ENCODE data around the gene LCN2. TPM values are rescaled to one million over a fixed set of nuclear protein-coding genes. Genes with fewer than 3 reads are reported as not detected.

Gene LCN2
- total RNA-seq, 3 donors from 2014 or later = 16.8 to 456 (median 20.5) TPM

DNA sequence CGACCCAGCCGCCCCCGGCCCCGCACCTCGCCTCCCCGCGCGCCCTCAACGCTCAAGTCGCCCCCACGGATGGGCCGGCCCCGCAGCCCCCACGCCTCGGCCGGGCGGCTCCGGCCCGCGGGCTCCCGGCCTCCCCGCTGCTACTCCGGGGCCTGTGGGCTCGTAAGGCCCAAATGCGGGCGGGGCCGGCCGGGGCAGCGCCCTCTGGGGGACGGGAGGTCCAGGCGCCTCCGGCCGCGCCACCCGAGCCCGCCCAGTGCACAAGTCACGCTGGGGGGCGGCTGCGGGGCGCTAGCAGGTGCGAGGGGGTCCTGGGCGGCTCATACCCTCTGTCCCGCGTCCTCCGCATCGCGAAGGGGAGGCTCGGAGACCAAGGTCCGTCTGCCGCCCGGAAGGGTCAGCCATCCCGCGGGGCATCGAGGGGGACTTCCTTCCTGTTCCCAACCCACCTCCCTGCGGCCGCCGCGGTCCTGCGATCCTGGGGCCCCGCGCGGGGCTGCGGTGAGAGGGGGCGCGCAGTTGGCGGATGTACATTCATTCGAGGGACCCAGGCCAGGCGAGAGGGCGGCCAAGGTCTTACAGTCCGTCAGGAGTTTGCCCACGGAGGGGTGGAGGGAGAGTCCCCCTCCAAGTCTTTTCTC lies 42.3 kb downstream of the LCN2 start, which contains the start of gene CIZ1:
CIZ1 (minus strand) TSS at position 167 of the 641 bp plus-strand sequence. CDS start 715 bp downstream, outside the sequence.
- ATAC-seq = peak; percentile 87
- intact Hi-C loops (cut with DNase I, micrococcal nuclease) = no loop called here

DNA sequence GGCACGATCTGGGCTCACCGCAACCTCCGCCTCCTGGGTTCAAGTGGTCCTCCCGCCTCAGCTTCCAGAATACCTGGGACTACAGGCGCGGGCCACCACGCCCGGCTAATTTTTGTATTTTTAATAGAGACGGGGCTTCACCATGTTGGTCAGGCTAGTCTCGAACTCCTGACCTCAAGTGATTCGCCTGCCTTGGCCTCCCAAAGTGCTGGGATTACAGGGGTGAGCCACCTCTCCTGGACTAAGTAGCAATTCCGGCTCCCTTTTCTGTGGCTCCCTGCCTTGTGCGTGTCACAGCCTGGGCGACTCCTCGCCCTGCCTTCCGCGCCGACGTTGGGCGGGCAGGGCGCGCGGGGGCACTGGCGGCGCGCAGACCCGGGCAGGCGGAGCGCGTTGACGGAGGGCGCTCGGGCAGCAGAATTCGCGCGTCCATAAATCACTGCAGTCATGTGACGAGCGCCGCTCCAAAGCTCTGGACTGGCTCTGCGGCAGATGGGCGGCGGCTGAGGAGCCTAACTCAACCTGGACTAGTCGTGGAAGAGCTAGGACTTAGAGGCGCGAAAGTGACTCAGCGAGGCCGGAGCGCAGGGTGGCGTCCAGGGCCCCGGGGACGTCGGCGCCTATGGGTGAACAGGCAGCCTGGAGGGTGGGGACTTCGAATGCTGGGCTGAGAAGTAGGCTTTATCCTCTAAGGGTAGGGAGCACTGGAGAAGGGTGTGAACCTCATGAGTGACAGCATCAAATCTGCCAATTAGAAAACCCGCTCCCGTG lies 43.5 kb downstream of the LCN2 start:
- Histone ChIP-seq H3K4me3 (no peak overlapping the region), H3K9me3 (no peaks in the 10 kb centered on the region), H3K4me1 (ENCODE audit: low read depth) (peaks cover 14% of the 10 kb centered on the region), H3K36me3 (ENCODE audit: low read depth) (no peaks in the 10 kb centered on the region)
- DNase-seq = peak; percentile 90 to 94 (median 94)
- intact Hi-C loops (cut with DNase I, micrococcal nuclease) = no loop called here
- TF ChIP-seq, protein P1, sequence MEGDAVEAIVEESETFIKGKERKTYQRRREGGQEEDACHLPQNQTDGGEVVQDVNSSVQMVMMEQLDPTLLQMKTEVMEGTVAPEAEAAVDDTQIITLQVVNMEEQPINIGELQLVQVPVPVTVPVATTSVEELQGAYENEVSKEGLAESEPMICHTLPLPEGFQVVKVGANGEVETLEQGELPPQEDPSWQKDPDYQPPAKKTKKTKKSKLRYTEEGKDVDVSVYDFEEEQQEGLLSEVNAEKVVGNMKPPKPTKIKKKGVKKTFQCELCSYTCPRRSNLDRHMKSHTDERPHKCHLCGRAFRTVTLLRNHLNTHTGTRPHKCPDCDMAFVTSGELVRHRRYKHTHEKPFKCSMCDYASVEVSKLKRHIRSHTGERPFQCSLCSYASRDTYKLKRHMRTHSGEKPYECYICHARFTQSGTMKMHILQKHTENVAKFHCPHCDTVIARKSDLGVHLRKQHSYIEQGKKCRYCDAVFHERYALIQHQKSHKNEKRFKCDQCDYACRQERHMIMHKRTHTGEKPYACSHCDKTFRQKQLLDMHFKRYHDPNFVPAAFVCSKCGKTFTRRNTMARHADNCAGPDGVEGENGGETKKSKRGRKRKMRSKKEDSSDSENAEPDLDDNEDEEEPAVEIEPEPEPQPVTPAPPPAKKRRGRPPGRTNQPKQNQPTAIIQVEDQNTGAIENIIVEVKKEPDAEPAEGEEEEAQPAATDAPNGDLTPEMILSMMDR (IDR thresholded peaks at IDR 0.05) = peak; percentile 25
- ATAC-seq = peak; percentile 90

More for the DNA sequence above, 42.3 kb downstream of the LCN2 start, which contains the start of gene CIZ1:
- Histone ChIP-seq H3K4me1 (ENCODE audit: low read depth) (peaks cover 14% of the 10 kb centered on the region), H3K4me3 (peak within 1 kb of the TSS; percentile 75), H3K9me3 (no peaks in the 10 kb centered on the region), H3K36me3 (ENCODE audit: low read depth) (no peaks in the 10 kb centered on the region)
- TF ChIP-seq, protein P1 (IDR thresholded peaks at IDR 0.05) = peak; percentile 80
- DNase-seq = peak; percentile 79 to 87 (median 87)

DNA sequence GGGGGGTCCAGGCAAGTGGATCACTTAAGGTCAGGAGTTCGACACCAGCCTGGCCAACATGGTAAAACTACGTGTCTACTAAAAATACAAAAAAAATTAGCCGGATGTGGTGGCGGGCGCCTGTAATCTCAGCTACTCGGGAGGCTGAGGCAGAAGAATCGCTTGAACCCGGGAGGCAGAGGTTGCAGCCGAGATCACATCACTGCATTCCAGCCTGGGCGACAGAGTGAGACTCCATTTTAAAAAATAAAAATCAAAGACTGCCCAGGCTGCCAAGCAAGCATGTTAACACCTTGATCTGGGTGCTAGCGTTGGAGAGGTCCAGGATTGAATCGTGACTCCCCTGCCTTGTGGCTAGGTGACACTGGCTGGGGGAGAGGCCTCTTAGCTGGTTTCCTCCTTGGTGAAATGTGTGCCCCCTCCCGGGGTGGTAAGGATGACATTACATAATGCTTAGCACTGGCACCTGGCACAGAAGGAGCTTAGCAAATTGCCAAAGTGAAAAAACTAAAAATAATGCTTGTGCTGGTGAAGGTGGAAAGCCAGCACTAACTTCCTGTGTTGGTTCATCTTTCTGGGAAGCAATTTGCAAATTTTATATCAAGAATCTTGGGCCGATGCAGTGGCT lies 44.3 kb downstream of the LCN2 start:
- peaks cover 14% of the 10 kb centered on the region for H3K4me1 ChIP-seq (ENCODE audit: low read depth)
- no peak for DNase-seq
- intact Hi-C loops (cut with DNase I, micrococcal nuclease) = no loop called here
- no peaks in the 10 kb centered on the region for H3K36me3 ChIP-seq (ENCODE audit: low read depth)
- ATAC-seq = no peak
- H3K9me3 ChIP-seq = no peaks in the 10 kb centered on the region
- TF ChIP-seq, protein P1 (IDR thresholded peaks at IDR 0.05) = no peak
- H3K4me3 ChIP-seq = no peak overlapping the region

DNA sequence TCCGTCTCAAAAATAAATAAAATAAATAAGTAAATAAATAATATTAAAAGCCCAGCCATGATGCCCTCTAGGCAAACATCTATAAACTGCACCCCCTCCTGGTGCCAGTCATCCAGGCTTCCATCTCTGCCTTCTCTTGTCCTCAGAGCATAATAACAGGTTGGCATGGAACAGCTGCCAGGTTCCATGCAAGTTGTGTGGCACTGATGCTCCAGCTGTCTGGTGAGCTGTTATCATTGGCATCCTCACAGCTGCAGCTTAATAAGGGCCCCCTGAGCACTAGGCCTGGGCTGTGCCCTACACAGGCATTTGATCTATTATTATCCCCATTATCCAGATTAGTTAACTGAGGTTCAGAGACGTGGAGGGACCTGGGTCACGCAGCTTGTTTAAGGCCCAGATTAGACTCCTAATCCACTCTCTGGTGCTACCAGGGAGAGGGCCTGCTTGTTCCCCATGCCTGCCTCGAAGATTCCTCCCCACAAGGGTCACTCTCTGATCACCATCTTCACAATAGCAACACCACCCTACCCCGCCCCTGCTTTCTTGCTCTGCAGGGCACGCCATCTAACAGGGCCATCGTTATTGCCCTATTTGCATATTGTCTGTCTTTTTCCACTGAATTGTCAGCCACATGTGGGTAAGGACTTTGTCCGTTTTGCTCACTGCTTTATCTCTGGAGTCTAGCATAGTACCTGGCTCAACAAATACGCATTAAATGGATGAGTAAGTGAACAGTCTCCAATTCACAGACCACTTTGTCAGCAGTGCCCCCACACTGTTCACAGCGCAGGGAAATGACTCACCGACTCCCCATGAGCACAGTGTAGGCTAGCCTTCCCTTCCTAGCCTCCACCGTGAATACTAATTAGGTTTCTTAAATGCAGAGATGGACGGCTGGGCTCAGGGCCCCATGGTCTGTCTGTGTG lies 52.5 kb downstream of the LCN2 start:
- no peaks in the 10 kb centered on the region for H3K9me3 ChIP-seq
- intact Hi-C loops (cut with DNase I, micrococcal nuclease) = no loop called here
- H3K4me3 ChIP-seq = no peak overlapping the region
- TF ChIP-seq, protein P1 (IDR thresholded peaks at IDR 0.05) = no peak
- no peak for ATAC-seq
- H3K4me1 ChIP-seq (ENCODE audit: low read depth) = peaks cover 6% of the 10 kb centered on the region
- DNase-seq = no peak
- no peaks in the 10 kb centered on the region for H3K36me3 ChIP-seq (ENCODE audit: low read depth)

DNA sequence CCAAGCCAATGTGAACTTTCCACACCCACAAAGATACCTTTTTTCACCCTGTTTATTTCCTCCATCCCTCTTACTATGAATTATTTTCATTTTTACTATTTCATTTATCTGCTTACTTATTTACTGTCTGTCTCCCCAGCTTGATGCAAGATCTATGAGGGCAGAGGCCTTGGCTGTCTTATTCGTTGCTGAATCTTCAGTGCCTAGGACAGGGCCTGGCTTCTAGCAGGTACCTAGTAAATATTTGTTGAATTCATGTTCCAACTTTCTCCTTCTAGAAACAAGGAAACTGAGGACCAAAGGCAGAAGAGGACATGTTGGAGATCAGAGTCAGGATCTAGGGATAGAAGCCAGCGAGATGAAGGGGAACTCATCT lies 53.4 kb downstream of the LCN2 start:
- TF ChIP-seq, protein P1 (IDR thresholded peaks at IDR 0.05) = no peak
- Histone ChIP-seq H3K4me1 (ENCODE audit: low read depth) (peaks cover 6% of the 10 kb centered on the region), H3K9me3 (no peaks in the 10 kb centered on the region), H3K36me3 (ENCODE audit: low read depth) (no peaks in the 10 kb centered on the region), H3K4me3 (no peak overlapping the region)
- ATAC-seq (no peak), DNase-seq (no peak)
- intact Hi-C loops (cut with DNase I, micrococcal nuclease) = no loop called here
